ENCODE results near the gene LYRM2.

GRCh38 chr6:89611666-89612065 is 26.9 kb downstream of the LYRM2 start:
- TF ChIP-seq CTCF (IDR thresholded peaks at IDR 0.05) (no peak), POLR2A (IDR thresholded peaks at IDR 0.05) (no peak)

All from ovary (tissue), 3 donors.